AG20443 (cell line): ENCODE measurements around the gene MAP1LC3B2.

Experiments
- DNase-seq: peaks from one replicate; pipeline ENCODE4 v3.0.0; 2012; ENCODE audit warnings: low spot score, mixed read lengths

MAP1LC3B2 gene

DNA sequence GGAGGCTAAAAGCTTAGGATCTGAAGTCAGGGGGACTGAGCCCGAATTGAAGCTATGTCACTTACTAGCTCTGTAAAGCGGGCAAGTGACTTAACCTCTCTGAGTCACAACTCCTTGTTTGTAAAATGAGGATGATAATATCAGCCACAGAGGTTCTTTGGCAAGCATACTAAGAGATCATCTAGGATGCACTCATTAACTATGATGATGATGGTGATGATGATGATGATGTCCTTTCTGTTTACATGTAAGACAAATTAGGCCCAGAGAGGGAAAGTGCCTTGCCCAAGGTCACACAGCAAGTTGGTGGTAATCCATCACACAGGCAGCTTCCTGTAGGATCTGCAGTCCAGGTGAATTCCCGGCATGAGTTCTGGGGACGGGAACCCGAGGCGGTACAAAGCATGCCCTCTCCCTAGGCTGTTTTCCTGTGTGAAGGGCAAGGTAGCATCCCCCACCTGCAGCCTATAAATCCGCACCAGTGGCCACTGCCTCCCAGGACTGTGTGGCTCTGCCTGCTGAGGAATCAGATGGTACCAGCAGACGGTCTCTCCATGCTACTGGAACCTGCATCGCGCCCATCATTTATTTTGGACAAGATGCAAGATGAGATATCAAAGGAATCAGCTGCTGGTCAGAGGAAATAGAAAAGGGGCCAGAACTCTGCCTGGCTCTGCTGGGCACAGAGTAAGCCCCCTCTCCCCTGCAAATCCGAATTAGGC is 55.2 kb downstream of the MAP1LC3B2 start:
- no peak for DNase-seq

DNA sequence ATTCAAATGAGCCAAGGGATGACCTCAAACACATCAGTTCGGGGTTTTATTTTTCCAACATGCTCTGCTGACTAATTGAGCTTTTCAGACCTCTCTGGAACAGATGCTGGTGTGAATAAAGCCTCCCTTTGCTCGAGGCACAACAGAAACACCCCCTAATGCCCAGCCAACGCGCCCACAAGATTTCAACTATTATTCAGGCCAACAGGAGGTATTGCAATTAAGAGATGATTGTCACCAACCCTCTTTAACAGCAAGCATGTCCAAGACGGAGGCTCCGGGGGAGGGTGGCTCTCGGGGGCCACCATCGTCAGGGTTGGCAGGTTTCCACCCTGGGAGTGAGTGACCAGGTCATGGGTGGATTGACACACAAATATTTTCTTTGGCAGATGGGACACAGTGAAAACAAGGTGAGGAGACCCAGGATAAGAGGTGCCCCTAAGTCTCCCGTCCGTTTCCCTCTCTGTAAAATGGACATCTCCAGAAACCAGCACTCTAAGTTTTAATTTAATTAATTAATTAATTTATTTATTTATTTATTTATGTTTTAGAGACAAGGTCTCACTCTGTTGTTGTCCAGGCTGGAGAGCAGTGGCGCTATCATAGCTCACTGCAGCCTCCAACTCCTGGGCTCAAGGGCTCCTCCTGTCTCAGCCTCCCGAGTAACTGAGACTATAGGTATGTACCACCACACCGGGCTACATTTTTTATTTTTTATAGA is 56.1 kb downstream of the MAP1LC3B2 start:
- DNase-seq = no peak

DNA sequence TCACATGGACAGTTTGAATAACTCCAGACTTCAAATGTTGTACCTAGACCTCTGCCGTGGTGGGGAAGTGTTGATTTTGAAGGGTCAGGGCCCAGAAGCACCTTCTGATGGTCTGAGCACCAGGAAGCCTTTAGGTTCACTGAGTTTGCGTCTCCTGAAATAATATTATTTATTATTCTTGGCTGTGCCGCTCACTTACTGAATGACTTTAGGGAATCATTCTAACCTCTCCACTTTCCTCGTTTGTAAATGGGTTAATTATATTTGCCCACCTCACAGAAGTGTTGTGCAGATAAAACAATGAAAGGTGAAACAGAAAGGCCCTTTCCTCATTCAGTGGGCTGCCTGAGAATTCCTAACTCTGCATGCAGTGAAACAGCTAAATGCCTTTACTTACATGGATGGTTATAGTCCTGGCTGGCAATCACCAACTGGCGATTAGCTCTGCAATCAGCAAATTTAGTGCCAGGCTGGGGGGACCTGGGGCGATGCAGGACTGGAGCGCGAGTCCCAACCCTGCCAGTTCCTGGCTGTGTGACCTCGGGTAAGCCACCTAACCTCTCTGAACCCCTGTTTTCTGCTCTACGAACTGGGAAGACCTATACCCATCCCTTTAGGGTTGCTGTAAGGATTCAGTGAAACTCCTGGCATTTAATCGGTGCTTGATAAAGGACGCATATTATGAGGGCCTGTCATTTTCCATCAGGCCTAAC is 57.5 kb downstream of the MAP1LC3B2 start:
- DNase-seq = no peak

DNA sequence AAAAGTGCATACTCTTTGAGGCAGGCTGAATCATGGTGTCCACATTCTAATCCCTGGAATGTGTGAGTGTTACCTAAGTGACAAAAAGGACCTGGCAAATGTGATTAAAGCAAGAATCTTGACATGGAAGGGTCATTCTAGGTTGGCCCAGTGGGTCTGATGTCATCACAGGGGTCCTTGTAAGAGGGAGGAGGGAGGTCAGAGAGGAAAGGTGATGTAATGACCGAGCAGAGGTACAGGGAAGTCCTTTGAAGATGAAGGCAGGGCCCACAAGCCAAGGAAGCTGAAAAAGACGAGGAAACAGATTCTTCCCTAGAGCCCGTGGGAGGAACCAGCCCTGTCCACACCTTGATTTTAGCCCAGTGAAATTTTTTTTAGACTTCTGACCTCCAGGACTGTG is 60.1 kb downstream of the MAP1LC3B2 start:
- no peak for DNase-seq

DNA sequence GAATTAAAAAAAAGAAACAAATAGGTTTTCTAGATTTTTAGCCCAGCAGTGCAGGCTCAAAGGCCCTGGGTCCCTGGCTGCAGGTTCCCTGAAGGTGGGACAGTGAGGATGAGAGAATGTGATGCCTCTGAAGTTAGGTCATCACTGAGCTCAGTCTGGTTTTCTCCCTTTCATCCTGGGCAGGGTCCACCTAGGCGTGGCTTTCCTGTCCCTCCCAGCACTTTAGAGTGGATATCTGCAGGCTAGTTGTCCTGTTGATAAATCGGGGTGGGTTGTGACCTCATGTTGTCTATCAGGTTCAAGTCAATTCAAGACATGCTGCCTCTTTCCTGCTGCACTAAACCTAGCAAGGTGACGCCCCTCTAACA is 60.9 kb downstream of the MAP1LC3B2 start:
- DNase-seq = no peak

DNA sequence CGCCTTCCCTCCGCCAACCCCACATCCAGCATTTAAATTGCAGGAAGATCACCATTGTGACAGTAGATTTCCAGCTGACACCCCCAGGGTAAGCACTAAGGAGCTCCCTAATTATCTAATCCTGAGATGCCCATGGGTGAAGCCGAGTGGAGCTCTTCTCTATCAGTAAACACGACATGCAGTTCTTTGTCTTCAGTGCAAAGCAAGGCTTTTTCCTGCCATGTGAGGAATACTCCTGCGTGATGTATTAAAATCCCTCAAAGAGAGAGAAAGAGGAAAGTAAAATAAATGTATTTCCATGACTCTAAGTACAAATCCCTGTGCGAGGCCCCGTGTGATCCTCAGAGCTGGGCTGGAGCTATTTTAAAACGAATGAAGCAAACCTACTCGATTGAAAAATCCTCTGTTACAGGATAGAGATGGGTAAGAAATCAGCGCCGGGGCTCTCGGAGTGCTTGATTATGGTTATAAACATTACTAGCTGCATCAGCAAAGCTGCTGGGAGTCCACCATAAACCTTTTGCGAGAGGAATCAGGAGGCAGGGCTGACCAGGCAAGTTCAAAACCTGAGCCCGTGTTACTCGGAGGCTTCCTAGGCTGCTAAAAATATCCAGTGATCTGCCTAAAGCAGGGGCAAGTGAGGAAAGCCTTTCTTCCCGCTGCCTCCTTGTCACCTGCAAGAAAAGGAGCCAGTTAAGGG is 61.5 kb downstream of the MAP1LC3B2 start:
- no peak for DNase-seq

DNA sequence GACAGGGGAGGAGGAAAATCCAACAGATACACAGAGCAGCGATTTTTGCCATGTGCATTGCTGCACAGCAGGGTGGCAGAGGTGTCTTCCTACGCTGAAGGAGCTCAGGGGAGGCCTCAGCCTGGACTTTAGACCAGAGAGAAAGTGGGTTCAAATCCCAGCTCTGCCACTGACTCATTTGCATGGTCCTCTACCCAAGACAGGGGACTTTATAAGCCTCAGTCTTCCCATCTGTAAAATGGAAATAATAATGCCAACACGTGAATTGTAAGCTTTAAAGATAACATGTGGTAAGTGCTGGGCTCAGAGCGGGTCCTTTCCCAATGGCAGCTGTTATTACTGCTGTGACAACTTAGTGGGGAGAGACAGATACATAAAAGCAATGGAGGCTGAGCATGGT is 62.0 kb downstream of the MAP1LC3B2 start:
- no peak for DNase-seq

DNA sequence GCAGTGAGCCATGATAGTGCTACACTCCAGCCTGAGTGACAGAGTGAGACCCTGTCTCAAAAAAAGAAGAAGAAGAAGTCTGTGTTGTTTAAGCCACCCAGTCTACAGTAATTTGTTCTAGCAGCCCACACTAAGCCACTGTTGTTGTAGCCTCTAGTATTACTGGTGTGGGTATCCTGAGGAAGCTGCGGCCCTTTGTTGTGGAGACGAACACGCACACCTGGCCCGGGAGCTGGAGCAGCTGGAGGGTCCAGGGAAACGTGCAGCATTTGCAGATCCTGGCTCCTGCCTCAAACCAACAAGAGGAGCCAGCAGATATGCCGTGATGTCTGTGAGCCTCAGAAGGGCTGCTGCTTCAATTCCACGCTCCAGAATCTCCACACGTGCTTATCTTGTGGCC is 65.3 kb downstream of the MAP1LC3B2 start:
- no peak for DNase-seq

DNA sequence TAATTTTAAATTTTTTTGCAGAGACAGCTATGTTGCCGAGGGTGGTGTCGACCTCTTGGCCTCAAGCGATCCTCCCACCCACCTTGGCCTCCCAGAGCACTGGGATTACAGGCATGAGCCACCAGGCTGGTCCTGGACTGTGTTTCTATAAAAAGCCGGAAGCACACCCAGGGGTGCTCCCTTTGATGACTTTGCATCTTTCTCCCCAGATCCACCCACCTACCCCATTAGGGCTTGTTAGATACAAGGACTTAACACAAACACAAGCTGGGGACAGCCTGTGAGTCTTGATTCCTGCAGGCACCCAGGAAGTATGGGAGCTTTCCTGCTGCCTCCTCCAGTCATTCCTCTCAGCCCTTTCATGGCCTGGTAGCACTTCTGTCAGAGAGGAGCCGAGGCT is 67.0 kb downstream of the MAP1LC3B2 start:
- DNase-seq = no peak
